Erythroblast (primary cell): Measurements from ENCODE around the gene TC2N.

Experiments
- GATA1 ChIP-seq: IDR thresholded peaks from 2 replicates; pipeline ENCODE4 v1.6.1; 2011; ENCODE audit warnings: low read depth, mild to moderate bottlenecking, control low read depth, low read length, moderate library complexity
- POLR2A ChIP-seq: IDR thresholded peaks from 2 replicates; pipeline ENCODE4 v1.6.1; 2011; ENCODE audit warnings: mild to moderate bottlenecking, low read length

GRCh38 chr14:91879196-91879595, 11.9 kb upstream of the TC2N start:
- TF ChIP-seq POLR2A, result no peak
- TF ChIP-seq GATA1, result no peak
